ENCODE data around the gene ABCG8. TPM values are rescaled to one million over a fixed set of nuclear protein-coding genes. Genes with fewer than 3 reads are reported as not detected.

Gene ABCG8
- total RNA-seq = not detected

GRCh38 chr2:43838560-43839267 lies at the start of gene ABCG8, which contains the start of gene ABCG5:
TSS of gene ABCG8 (plus strand) at chr2:43838971. CDS start at chr2:43839054, 83 bp downstream.
TSS of gene ABCG5 (minus strand) at chr2:43838839. CDS start at chr2:43838679, 160 bp downstream.
- Histone ChIP-seq H3K27ac (no peak within 1 kb of the TSS), H3K4me3 (no peak within 1 kb of the TSS), H3K36me3 (no peaks in the 10 kb centered on the region), H3K9me3 (no peaks in the 10 kb centered on the region), H3K4me1 (no peaks in the 10 kb centered on the region), H3K27me3 (peaks cover 0 to 17% (median 0%) of the 10 kb centered on the region in 4 donors)
- 75 to 83% methylated on average over 6 to 11 of the region's 20 CpGs for WGBS, 2 donors
- DNase-seq = no peak
- TF ChIP-seq POLR2A (IDR thresholded peaks at IDR 0.05) (no peak), CTCF (IDR thresholded peaks at IDR 0.05) (no peak)
- intact Hi-C loops (cut with DNase I) = no loop called here

- H3K9me3 ChIP-seq = no peaks in the 10 kb centered on the region
- H3K27ac ChIP-seq = peak overlapping the region in 3 of 4 donors; percentile 2 to 56 (median 11)
- DNase-seq = no peak
- TF ChIP-seq CTCF (IDR thresholded peaks at IDR 0.05) (no peak), POLR2A (IDR thresholded peaks at IDR 0.05) (no peak)
- peaks cover 0 to 16% (median 6%) of the 10 kb centered on the region in 3 donors for H3K4me1 ChIP-seq
- H3K4me3 ChIP-seq = no peak overlapping the region
- intact Hi-C loops (cut with DNase I) = no loop called here
- 66 to 74% methylated on average over 5 of the region's 5 CpGs for WGBS, 2 donors
- peaks cover 0 to 36% (median 0%) of the 10 kb centered on the region in 3 donors for H3K36me3 ChIP-seq
- no peaks in the 10 kb centered on the region for H3K27me3 ChIP-seq
Measured at GRCh38 chr2:43790147-43790546, 48.6 kb upstream of the ABCG8 start.

- H3K36me3 ChIP-seq = peaks cover 0 to 43% (median 0%) of the 10 kb centered on the region in 3 donors
- TF ChIP-seq CTCF (IDR thresholded peaks at IDR 0.05) (no peak), POLR2A (IDR thresholded peaks at IDR 0.05) (no peak)
- intact Hi-C loops (cut with DNase I) = no loop called here
- no peaks in the 10 kb centered on the region for H3K27me3 ChIP-seq
- peak overlapping the region in 3 of 4 donors; percentile 2 to 58 (median 56) for H3K27ac ChIP-seq
- no peak for DNase-seq
- H3K4me3 ChIP-seq = no peak overlapping the region
- peaks cover 0 to 16% (median 6%) of the 10 kb centered on the region in 3 donors for H3K4me1 ChIP-seq
- no peaks in the 10 kb centered on the region for H3K9me3 ChIP-seq
- WGBS, 2 donors = 69 to 88% methylated on average over 2 of the region's 2 CpGs
Measured at GRCh38 chr2:43791035-43791765, 47.6 kb upstream of the ABCG8 start.

GRCh38 chr2:43792653-43793052 lies 46.1 kb upstream of the ABCG8 start:
- TF ChIP-seq POLR2A (IDR thresholded peaks at IDR 0.05) = no peak
- TF ChIP-seq CTCF (IDR thresholded peaks at IDR 0.05) = no peak
- 65 to 80% methylated on average over 3 of the region's 3 CpGs for WGBS, 2 donors
- H3K4me3 ChIP-seq = no peak overlapping the region
- H3K36me3 ChIP-seq = peaks cover 0 to 47% (median 0%) of the 10 kb centered on the region in 3 donors
- H3K27me3 ChIP-seq = no peaks in the 10 kb centered on the region
- H3K9me3 ChIP-seq = no peaks in the 10 kb centered on the region
- peaks cover 0 to 16% (median 6%) of the 10 kb centered on the region in 3 donors for H3K4me1 ChIP-seq
- no peak for DNase-seq
- intact Hi-C loops (cut with DNase I) = no loop called here
- no peak overlapping the region for H3K27ac ChIP-seq

- 88 to 96% methylated on average over 9 of the region's 9 CpGs for WGBS, 2 donors
- no peaks in the 10 kb centered on the region for H3K27me3 ChIP-seq
- no peak for DNase-seq
- intact Hi-C loops (cut with DNase I) = no loop called here
- peaks cover 0 to 16% (median 6%) of the 10 kb centered on the region in 3 donors for H3K4me1 ChIP-seq
- no peak overlapping the region for H3K27ac ChIP-seq
- peaks cover 0 to 38% (median 0%) of the 10 kb centered on the region in 3 donors for H3K36me3 ChIP-seq
- TF ChIP-seq POLR2A (IDR thresholded peaks at IDR 0.05) (no peak), CTCF (IDR thresholded peaks at IDR 0.05) (no peak)
- no peak overlapping the region for H3K4me3 ChIP-seq
- no peaks in the 10 kb centered on the region for H3K9me3 ChIP-seq
Measured at GRCh38 chr2:43794956-43795355, 43.8 kb upstream of the ABCG8 start.
